Endothelial cell of umbilical vein (primary cell): ENCODE results near the gene KRT8.

Experiments used
- CTCF ChIP-seq, 2 donors: IDR thresholded peaks; 1 replicate in 1 of 2; 2 replicates in 1 of 2; pipeline ENCODE4 v1.5.1; 2011; ENCODE audit warnings: low read length in 2 of 2, mild to moderate bottlenecking in 2 of 2, moderate library complexity in 2 of 2, control low read depth in 1 of 2, inconsistent platforms in 1 of 2, low read depth in 1 of 2; ENCODE audit not compliant: insufficient read depth in 1 of 2; ENCODE audit errors: extremely low read depth in 1 of 2
- EZH2 ChIP-seq: IDR thresholded peaks from 2 replicates; pipeline ENCODE4 v1.6.1; 2012; ENCODE audit warnings: borderline replicate concordance, low read depth, mild to moderate bottlenecking, moderate library complexity, low read length, inconsistent platforms; ENCODE audit not compliant: severe bottlenecking
- FOS ChIP-seq: IDR thresholded peaks from 2 replicates; pipeline ENCODE4 v1.6.1; 2011; ENCODE audit warnings: mild to moderate bottlenecking, low read length, moderate library complexity, borderline replicate concordance; ENCODE audit not compliant: insufficient read depth
- MAX ChIP-seq: IDR thresholded peaks from 2 replicates; pipeline ENCODE4 v1.6.1; 2011; ENCODE audit not compliant: insufficient read depth, insufficient read length
- POLR2A ChIP-seq: IDR thresholded peaks from 2 replicates; pipeline ENCODE4 v1.6.1; 2012; ENCODE audit warnings: low read depth, mild to moderate bottlenecking, control low read depth, low read length
- POLR2AphosphoS5 ChIP-seq: IDR thresholded peaks from 2 replicates; pipeline ENCODE4 v1.6.1; 2012; ENCODE audit warnings: low read depth, mild to moderate bottlenecking, control low read depth, low read length, moderate library complexity; ENCODE audit not compliant: insufficient read depth

GRCh38 chr12:52946334-52946733 lies 41.5 kb upstream of the KRT8 start:
- TF ChIP-seq CTCF (IDR thresholded peaks at IDR 0.05; ENCODE audit: extremely low read depth in 1 of 2, insufficient read depth in 1 of 2, low read depth in 1 of 2, low read length in 2 of 2) (no peak), POLR2AphosphoS5 (no peak), MAX (no peak), POLR2A (no peak), FOS (no peak), EZH2 (no peak)
